Mucosa of gallbladder (tissue), 1 donor: ENCODE measurements around the gene LRRN2. TPM values are rescaled to one million over a fixed set of nuclear protein-coding genes. Genes with fewer than 3 reads are reported as not detected.

Source experiments
- DNase-seq: peaks from one replicate; pipeline ENCODE4 v3.0.0-alpha.2; 2020; ENCODE audit warnings: low spot score
- total RNA-seq: library from RNA; stranded (reverse); gene quantifications from one replicate; pipeline ENCODE4 v1.2.1, GENCODE V29; 2021
- donor health status: DM: no; HTN: no; CAD: no.

LRRN2 gene
- total RNA-seq, 1 donor from 2014 or later = 2.4 TPM

GRCh38 chr1:204602111-204602579 lies 83.4 kb downstream of the LRRN2 start:
- no peak for DNase-seq

- no peak for DNase-seq
These were observed 84.6 kb downstream of the LRRN2 start for GRCh38 chr1:204600968-204601367.

- no peak for DNase-seq
These were observed 85.3 kb downstream of the LRRN2 start for GRCh38 chr1:204600203-204600602.

GRCh38 chr1:204599596-204599995 lies 85.9 kb downstream of the LRRN2 start:
- DNase-seq = no peak

- no peak for DNase-seq
These were observed 86.4 kb downstream of the LRRN2 start for GRCh38 chr1:204599098-204599497.

GRCh38 chr1:204598319-204598969 lies 87.1 kb downstream of the LRRN2 start:
- DNase-seq = no peak

GRCh38 chr1:204592246-204592948 lies 93.1 kb downstream of the LRRN2 start:
- DNase-seq = no peak

GRCh38 chr1:204591473-204592090 lies 94.0 kb downstream of the LRRN2 start:
- no peak for DNase-seq

GRCh38 chr1:204589409-204590038 lies 96.0 kb downstream of the LRRN2 start:
- no peak for DNase-seq

GRCh38 chr1:204588826-204589225 lies 96.7 kb downstream of the LRRN2 start:
- no peak for DNase-seq

GRCh38 chr1:204587621-204588020 lies 97.9 kb downstream of the LRRN2 start:
- no peak for DNase-seq

- no peak for DNase-seq
These were observed 100.7 kb downstream of the LRRN2 start for GRCh38 chr1:204584699-204585372.

- DNase-seq = peak; percentile 40
These were observed 101.5 kb downstream of the LRRN2 start for GRCh38 chr1:204583909-204584632.

- DNase-seq = no peak
These were observed 103.8 kb downstream of the LRRN2 start for GRCh38 chr1:204581759-204582158.

- no peak for DNase-seq
These were observed 104.7 kb downstream of the LRRN2 start for GRCh38 chr1:204580862-204581261.

- no peak for DNase-seq
These were observed 105.9 kb downstream of the LRRN2 start for GRCh38 chr1:204579681-204580080.

GRCh38 chr1:204578867-204579664 lies 106.5 kb downstream of the LRRN2 start:
- no peak for DNase-seq

GRCh38 chr1:204577794-204578478 lies 107.6 kb downstream of the LRRN2 start:
- DNase-seq = no peak

GRCh38 chr1:204576422-204576821 lies 109.1 kb downstream of the LRRN2 start:
- DNase-seq = no peak
